ENCODE data around the gene CELA2A. TPM values are rescaled to one million over a fixed set of nuclear protein-coding genes. Genes with fewer than 3 reads are reported as not detected.

CELA2A gene
- polyA plus RNA-seq, 1 of the 3 experiments (the other 2 are of a cell fraction), result not detected

- no peak overlapping the region for H3K9ac ChIP-seq
- H3K9me3 ChIP-seq, result no peaks in the 10 kb centered on the region
- no peak overlapping the region for H2AFZ ChIP-seq (ENCODE audit: low read depth)
- H3K9me2 ChIP-seq, result no peaks in the 10 kb centered on the region
- H3F3A ChIP-seq (replicated peaks; ENCODE audit: insufficient read depth), result no peaks in the 10 kb centered on the region
- peaks cover 0 to 10% of the 10 kb centered on the region in 2 experiments for H3K36me3 ChIP-seq (replicated peaks in 1 of 2; ENCODE audit: control insufficient read depth in 1 of 2, insufficient read depth in 2 of 2, low read length in 1 of 2)
- peaks cover 0 to 12% of the 10 kb centered on the region in 2 experiments; a peak in 1 of 4 replicates for H3K4me1 ChIP-seq (ENCODE audit: control insufficient read depth in 1 of 2, insufficient read depth in 2 of 2, low read depth in 1 of 2, low read length in 1 of 2)
- H3K79me2 ChIP-seq (ENCODE audit: insufficient read depth), result no peaks in the 10 kb centered on the region
- ChIA-PET POLR2A (no interaction called here), CTCF (interaction anchor here (0.6 to 1.2 kb wide), 2 partner anchors 61 to 169 kb away, joined by 3 read pairs; no protein-coding TSS in a partner anchor)
- WGBS (ENCODE audit: low lambda C conversion rate), result 83% methylated on average over 3 of the region's 5 CpGs
- H4K20me1 ChIP-seq (ENCODE audit: insufficient read depth), result no peaks in the 10 kb centered on the region
- H3K4me3 ChIP-seq (ENCODE audit: low read depth in 2 of 2, low read length in 1 of 2), result no peak overlapping the region
- no peaks in the 10 kb centered on the region for H3K27me3 ChIP-seq (ENCODE audit: insufficient read depth)
- no peak overlapping the region for H3K27ac ChIP-seq (ENCODE audit: low read depth in 2 of 2, low read length in 1 of 2)
- no peak overlapping the region for H3K4me2 ChIP-seq
- TF ChIP-seq MEF2A (IDR thresholded peaks at IDR 0.05; ENCODE audit: borderline replicate concordance, low read depth), result no peak
- no peak for TF ChIP-seq MAX (IDR thresholded peaks at IDR 0.05; ENCODE audit: low read depth)
- TF ChIP-seq EZH2phosphoT487 (IDR thresholded peaks at IDR 0.05; ENCODE audit: borderline replicate concordance, low read depth), result no peak
- TF ChIP-seq PBX3 (IDR thresholded peaks at IDR 0.05), result no peak
- no peak for TF ChIP-seq TCF12 (IDR thresholded peaks at IDR 0.05)
- no peak for TF ChIP-seq FOXJ3 (CRISPR knock-in tag; IDR thresholded peaks at IDR 0.05)
- TF ChIP-seq SIN3A (IDR thresholded peaks at IDR 0.05; ENCODE audit: borderline replicate concordance, low read depth, low read length), result no peak
- TF ChIP-seq CHD2 (IDR thresholded peaks at IDR 0.05; ENCODE audit: low read length, partially characterized antibody), result no peak
- no peak for TF ChIP-seq YY1 (IDR thresholded peaks at IDR 0.05; ENCODE audit: low read depth)
- TF ChIP-seq RXRA (IDR thresholded peaks at IDR 0.05; ENCODE audit: borderline replicate concordance, low read depth), result no peak
- no peak for TF ChIP-seq RAD21 (IDR thresholded peaks at IDR 0.05; ENCODE audit: low read length)
- no peak for TF ChIP-seq GATA2 (CRISPR knock-in tag; IDR thresholded peaks at IDR 0.05)
- no peak for TF ChIP-seq TAF1 (IDR thresholded peaks at IDR 0.05; ENCODE audit: borderline replicate concordance, low read depth, low read length)
- no peak for DNase-seq
Measured at GRCh38 chr1:15492596-15492995, 36.1 kb downstream of the CELA2A start.

DNA sequence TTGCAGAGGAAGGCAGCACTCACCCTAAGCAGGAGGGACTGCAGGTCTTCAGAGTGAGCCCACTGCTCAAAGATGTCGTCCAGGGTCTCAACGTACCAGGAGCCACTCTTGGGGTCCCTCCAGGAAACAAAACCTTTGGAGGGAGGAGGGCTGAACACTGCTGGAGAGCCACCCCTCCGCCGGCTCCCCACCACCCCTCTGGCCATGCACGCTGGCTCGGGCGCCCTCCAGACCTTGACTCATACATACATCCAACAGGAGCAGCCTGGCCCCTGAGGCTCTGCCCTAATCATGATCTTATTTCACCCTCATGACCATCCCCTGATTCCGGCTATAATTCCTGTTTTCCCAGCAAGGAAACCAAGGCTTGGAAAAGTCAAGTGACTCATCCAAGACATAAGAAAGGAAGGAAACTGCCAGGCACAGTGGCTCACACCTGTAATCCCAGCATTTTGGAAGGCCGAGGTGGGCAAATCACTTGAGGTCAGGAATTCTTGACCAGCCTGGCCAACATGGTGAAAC is 37.4 kb downstream of the CELA2A start:
- CTCF ChIA-PET, result no interaction called here
- POLR2A ChIA-PET, result interaction anchor here (0.6 kb wide), 1 partner anchor 168 kb away, joined by 4 read pairs; no protein-coding TSS in a partner anchor
- Histone ChIP-seq H3K4me2 (no peak overlapping the region), H3K9me2 (no peaks in the 10 kb centered on the region), H4K20me1 (ENCODE audit: insufficient read depth) (no peaks in the 10 kb centered on the region), H3K36me3 (replicated peaks in 1 of 2; ENCODE audit: control insufficient read depth in 1 of 2, insufficient read depth in 2 of 2, low read length in 1 of 2) (peaks cover 0 to 10% of the 10 kb centered on the region in 2 experiments), H3K4me3 (ENCODE audit: low read depth in 2 of 2, low read length in 1 of 2) (no peak overlapping the region), H3K4me1 (ENCODE audit: control insufficient read depth in 1 of 2, insufficient read depth in 2 of 2, low read depth in 1 of 2, low read length in 1 of 2) (peaks cover 0 to 10% of the 10 kb centered on the region in 2 experiments; a peak in 1 of 4 replicates), H3K79me2 (ENCODE audit: insufficient read depth) (no peaks in the 10 kb centered on the region), H3K9me3 (no peaks in the 10 kb centered on the region), H3K27me3 (ENCODE audit: insufficient read depth) (no peaks in the 10 kb centered on the region), H2AFZ (ENCODE audit: low read depth) (no peak overlapping the region), H3F3A (replicated peaks; ENCODE audit: insufficient read depth) (no peaks in the 10 kb centered on the region), H3K9ac (no peak overlapping the region), H3K27ac (ENCODE audit: low read depth in 2 of 2, low read length in 1 of 2) (no peak overlapping the region)
- no peak for TF ChIP-seq NRF1 (IDR thresholded peaks at IDR 0.05; ENCODE audit: low read depth, low read length)
- TF ChIP-seq GABPA (IDR thresholded peaks at IDR 0.05; ENCODE audit: low read depth), result no peak
- no peak for TF ChIP-seq REST (IDR thresholded peaks at IDR 0.05; ENCODE audit: low read depth, low read length)
- TF ChIP-seq, protein P1, sequence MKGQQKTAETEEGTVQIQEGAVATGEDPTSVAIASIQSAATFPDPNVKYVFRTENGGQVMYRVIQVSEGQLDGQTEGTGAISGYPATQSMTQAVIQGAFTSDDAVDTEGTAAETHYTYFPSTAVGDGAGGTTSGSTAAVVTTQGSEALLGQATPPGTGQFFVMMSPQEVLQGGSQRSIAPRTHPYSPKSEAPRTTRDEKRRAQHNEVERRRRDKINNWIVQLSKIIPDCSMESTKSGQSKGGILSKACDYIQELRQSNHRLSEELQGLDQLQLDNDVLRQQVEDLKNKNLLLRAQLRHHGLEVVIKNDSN (IDR thresholded peaks at IDR 0.05; ENCODE audit: borderline replicate concordance, low read depth), result no peak
- TF ChIP-seq POLR2AphosphoS5 (IDR thresholded peaks at IDR 0.05; ENCODE audit: low read depth, low read length), result no peak
- TF ChIP-seq RAD21 (IDR thresholded peaks at IDR 0.05; ENCODE audit: low read length), result no peak
- no peak for TF ChIP-seq TEAD4 (IDR thresholded peaks at IDR 0.05; ENCODE audit: borderline replicate concordance, insufficient read depth)
- no peak for TF ChIP-seq GATA2 (CRISPR knock-in tag; IDR thresholded peaks at IDR 0.05)
- no peak for DNase-seq
- 100% methylated on average over 2 of the region's 9 CpGs for WGBS (ENCODE audit: low lambda C conversion rate)

All from SK-N-SH (cell line).